Keratinocyte (primary cell): Measurements from ENCODE around the gene TRIM69.

Experiments
- CTCF ChIP-seq, 3 experiments: IDR thresholded peaks in 1 of 3; conservative IDR thresholded peaks in 1 of 3; optimal IDR thresholded peaks in 1 of 3; 2 replicates in 2 of 3; 3 replicates in 1 of 3; pipeline versions ENCODE3 to v1.5.1; 2011; ENCODE audit warnings: low read length in 3 of 3, mild to moderate bottlenecking in 3 of 3, moderate library complexity in 2 of 3, control low read depth in 1 of 3, inconsistent platforms in 1 of 3; ENCODE audit not compliant: insufficient read depth in 2 of 3; ENCODE audit errors: extremely low read depth in 1 of 3
- EZH2 ChIP-seq: IDR thresholded peaks from one replicate; pipeline ENCODE4 v1.6.1; 2012; ENCODE audit warnings: inconsistent platforms, mild to moderate bottlenecking, low read length, moderate library complexity

GRCh38 chr15:44726568-44727484, 9.5 kb upstream of the TRIM69 start:
- TF ChIP-seq CTCF (optimal IDR thresholded peaks at IDR 0.05 in 1 of 3, IDR thresholded peaks at IDR 0.05 in 1 of 3, conservative IDR thresholded peaks at IDR 0.05 in 1 of 3; ENCODE audit: extremely low read depth in 1 of 3, insufficient read depth in 2 of 3, low read length in 3 of 3) (no peak), EZH2 (no peak)
